ENCODE data around the gene DYRK1A.

The DYRK1A gene

GRCh38 chr21:37552496-37553029 is 186.0 kb downstream of the DYRK1A start (continued):
- no peak for TF ChIP-seq GLIS3 (CRISPR knock-in tag; IDR thresholded peaks at IDR 0.05)
- no peak for TF ChIP-seq CSDC2 (CRISPR knock-in tag; IDR thresholded peaks at IDR 0.05)
- no peak for TF ChIP-seq ZFP3 (CRISPR knock-in tag; IDR thresholded peaks at IDR 0.05)

GRCh38 chr21:37553078-37553481 is 186.5 kb downstream of the DYRK1A start:
- ATAC-seq = no peak
- TF ChIP-seq ZNF8 (CRISPR knock-in tag; IDR thresholded peaks at IDR 0.05) = no peak
- TF ChIP-seq POU6F1 (CRISPR knock-in tag; IDR thresholded peaks at IDR 0.05; ENCODE audit: borderline replicate concordance, low read depth) = no peak
- TF ChIP-seq BACH2 (CRISPR knock-in tag; IDR thresholded peaks at IDR 0.05; ENCODE audit: borderline replicate concordance) = no peak
- TF ChIP-seq OSR1 (CRISPR knock-in tag; IDR thresholded peaks at IDR 0.05) = no peak
- no peak for TF ChIP-seq ZNF70 (CRISPR knock-in tag; IDR thresholded peaks at IDR 0.05)
- no peak for TF ChIP-seq GLIS3 (CRISPR knock-in tag; IDR thresholded peaks at IDR 0.05)
- TF ChIP-seq SNAI2 (CRISPR knock-in tag; IDR thresholded peaks at IDR 0.05) = no peak

GRCh38 chr21:37554661-37555379 is 188.2 kb downstream of the DYRK1A start:
- no peak for TF ChIP-seq CSDC2 (CRISPR knock-in tag; IDR thresholded peaks at IDR 0.05)
- TF ChIP-seq PATZ1 (CRISPR knock-in tag; IDR thresholded peaks at IDR 0.05; ENCODE audit: borderline replicate concordance) = no peak
- no peak for TF ChIP-seq ZFP3 (CRISPR knock-in tag; IDR thresholded peaks at IDR 0.05)
- no peak for TF ChIP-seq ESRRG (CRISPR knock-in tag; IDR thresholded peaks at IDR 0.05)
- no peak for TF ChIP-seq ZNF565 (CRISPR knock-in tag; conservative IDR thresholded peaks at IDR 0.05; ENCODE audit: low read depth)
- TF ChIP-seq ZFP30 (CRISPR knock-in tag; IDR thresholded peaks at IDR 0.05) = no peak
- no peak for TF ChIP-seq POU6F1 (CRISPR knock-in tag; IDR thresholded peaks at IDR 0.05; ENCODE audit: borderline replicate concordance, low read depth)
- no peak for TF ChIP-seq ZC3H10 (CRISPR knock-in tag; IDR thresholded peaks at IDR 0.05)
- no peak for TF ChIP-seq CSRNP3 (CRISPR knock-in tag; IDR thresholded peaks at IDR 0.05)
- TF ChIP-seq TCF4 (CRISPR knock-in tag; IDR thresholded peaks at IDR 0.05; ENCODE audit: borderline replicate concordance) = no peak
- TF ChIP-seq CREB5 (CRISPR knock-in tag; IDR thresholded peaks at IDR 0.05; ENCODE audit: low read depth) = no peak
- no peak for TF ChIP-seq ZNF8 (CRISPR knock-in tag; IDR thresholded peaks at IDR 0.05)
- no peak for TF ChIP-seq ZNF70 (CRISPR knock-in tag; IDR thresholded peaks at IDR 0.05)
- no peak for TF ChIP-seq OSR1 (CRISPR knock-in tag; IDR thresholded peaks at IDR 0.05)
- TF ChIP-seq BACH2 (CRISPR knock-in tag; IDR thresholded peaks at IDR 0.05; ENCODE audit: borderline replicate concordance) = no peak
- ATAC-seq = no peak

- no peak for ATAC-seq
- TF ChIP-seq ZNF565 (CRISPR knock-in tag; conservative IDR thresholded peaks at IDR 0.05; ENCODE audit: low read depth) (no peak), PPARA (CRISPR knock-in tag; IDR thresholded peaks at IDR 0.05; ENCODE audit: borderline replicate concordance) (no peak), ZNF8 (CRISPR knock-in tag; IDR thresholded peaks at IDR 0.05) (no peak), PATZ1 (CRISPR knock-in tag; IDR thresholded peaks at IDR 0.05; ENCODE audit: borderline replicate concordance) (no peak), POU6F1 (CRISPR knock-in tag; IDR thresholded peaks at IDR 0.05; ENCODE audit: borderline replicate concordance, low read depth) (no peak), TOX (CRISPR knock-in tag; IDR thresholded peaks at IDR 0.05; ENCODE audit: borderline replicate concordance) (no peak), ARNTL (CRISPR knock-in tag; IDR thresholded peaks at IDR 0.05; ENCODE audit: borderline replicate concordance, low read depth) (no peak), ZC3H10 (CRISPR knock-in tag; IDR thresholded peaks at IDR 0.05) (no peak), SNAI2 (CRISPR knock-in tag; IDR thresholded peaks at IDR 0.05) (no peak), CSRNP3 (CRISPR knock-in tag; IDR thresholded peaks at IDR 0.05) (no peak)
Measured at GRCh38 chr21:37555672-37556261, 189.2 kb downstream of the DYRK1A start.
